GM19324 (cell line): ENCODE data around the gene UVSSA.
"Not testable (repeated sequence)": the region's sequence is repeated elsewhere in the genome, so short reads cannot be mapped to it uniquely, and the experiment has no call there.

Source experiments
- ATAC-seq: cut with Tn5 transposase; IDR thresholded peaks from one replicate; pipeline ENCODE4 v1.9.1; 2021; ENCODE audit warnings: mild to moderate bottlenecking, moderate library complexity; ENCODE audit not compliant: unreplicated experiment, low FRiP score

The UVSSA gene

DNA sequence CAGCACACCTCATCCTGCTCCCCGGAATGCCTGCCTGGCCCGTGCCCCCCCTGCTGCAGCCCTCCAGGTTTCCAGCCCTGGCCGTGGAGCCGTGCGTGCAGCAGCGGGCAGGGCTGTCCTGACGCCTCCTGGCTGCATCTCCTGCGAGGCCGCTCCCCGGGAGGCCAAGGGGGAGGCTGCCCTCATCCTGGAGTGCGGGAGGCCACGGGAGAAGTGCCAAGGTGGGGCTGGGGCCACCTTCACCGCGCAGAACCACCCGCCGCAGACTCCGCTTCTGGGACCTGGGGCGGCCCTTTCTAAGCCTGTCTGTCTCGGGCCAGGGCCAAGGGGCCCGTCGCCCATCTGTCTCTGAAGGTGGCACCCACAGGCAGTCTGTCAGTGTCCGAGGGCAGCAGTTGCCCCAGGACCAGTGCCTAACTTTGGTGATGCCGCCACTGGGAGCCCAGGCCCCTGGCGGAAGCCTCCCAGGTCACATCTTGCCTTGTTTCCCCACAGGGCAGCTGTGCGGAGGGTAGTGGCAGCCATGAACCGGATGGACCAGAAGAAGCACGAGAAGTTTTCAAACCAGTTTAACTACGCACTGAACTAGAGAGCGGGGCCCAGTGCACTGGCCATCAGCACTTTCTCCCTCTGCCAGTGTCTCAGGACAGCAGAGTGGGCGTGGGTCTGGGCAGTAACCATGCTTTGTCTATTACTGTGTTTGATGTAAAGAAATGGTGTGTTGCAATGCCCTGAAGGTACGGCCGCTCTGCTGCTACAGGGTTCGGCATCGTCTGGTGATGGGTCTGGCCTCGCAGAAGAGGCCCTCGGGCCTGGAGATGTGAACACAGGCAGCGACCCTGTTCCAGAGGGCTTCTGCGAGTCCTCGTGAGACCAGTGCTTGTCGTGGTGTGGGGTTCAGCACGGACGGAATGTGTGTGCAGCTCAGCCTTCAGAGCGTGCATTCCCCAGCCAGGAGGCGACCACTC lies 38.6 kb downstream of the UVSSA start:
- no peak for ATAC-seq

DNA sequence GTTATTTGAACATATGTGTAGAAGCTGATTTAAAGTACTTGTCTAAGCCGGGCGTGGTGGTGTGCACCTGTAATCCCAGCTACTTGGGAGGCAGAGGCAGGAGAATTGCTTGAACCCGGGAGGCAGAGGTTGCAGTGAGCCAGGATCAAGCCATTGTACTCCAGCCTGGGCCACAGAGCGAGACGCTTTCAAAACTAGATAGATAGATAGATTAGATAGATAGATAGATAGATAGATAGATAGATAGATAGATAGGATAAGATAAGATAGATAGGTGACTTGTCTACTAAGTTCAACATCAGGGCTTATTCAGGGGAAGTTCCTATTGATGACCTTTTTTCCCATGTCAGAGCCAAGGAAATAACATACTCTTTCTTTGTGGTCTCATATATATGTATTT lies 46.4 kb downstream of the UVSSA start:
- ATAC-seq = not testable (repeated sequence)

- ATAC-seq = no peak
These were observed 46.9 kb downstream of the UVSSA start for GRCh38 chr4:1393866-1394265.

DNA sequence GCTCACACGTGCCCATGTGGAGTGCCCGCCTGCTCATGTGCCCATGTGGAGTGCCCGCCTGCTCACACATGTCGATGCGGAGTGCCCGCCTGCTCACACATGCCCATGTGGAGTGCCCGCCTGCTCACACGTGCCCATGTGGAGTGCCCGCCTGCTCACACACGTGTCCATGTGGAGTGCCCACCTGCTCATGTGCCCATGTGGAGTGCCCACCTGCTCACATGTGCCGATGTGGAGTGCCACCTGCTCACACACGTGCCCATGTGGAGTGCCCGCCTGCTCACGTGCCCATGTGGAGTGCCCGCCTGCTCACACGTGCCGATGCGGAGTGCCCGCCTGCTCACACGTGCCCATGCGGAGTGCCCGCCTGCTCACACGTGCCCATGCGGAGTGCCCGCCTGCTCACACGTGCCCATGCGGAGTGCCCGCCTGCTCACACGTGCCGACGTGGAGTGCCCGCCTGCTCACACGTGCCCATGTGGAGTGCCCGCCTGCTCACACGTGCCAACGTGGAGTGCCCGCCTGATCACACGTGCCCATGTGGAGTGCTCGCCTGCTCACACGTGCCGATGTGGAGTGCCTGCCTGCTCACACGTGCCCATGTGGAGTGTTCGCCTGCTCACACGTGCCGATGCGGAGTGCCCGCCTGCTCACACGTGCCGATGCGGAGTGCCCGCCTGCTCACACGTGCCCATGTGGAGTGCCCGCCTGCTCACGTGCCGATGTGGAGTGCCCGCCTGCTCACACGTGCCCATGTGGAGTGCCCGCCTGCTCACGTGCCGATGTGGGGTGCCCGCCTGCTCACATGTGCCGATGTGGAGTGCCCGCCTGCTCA lies 47.8 kb downstream of the UVSSA start:
- ATAC-seq = not testable (repeated sequence)

DNA sequence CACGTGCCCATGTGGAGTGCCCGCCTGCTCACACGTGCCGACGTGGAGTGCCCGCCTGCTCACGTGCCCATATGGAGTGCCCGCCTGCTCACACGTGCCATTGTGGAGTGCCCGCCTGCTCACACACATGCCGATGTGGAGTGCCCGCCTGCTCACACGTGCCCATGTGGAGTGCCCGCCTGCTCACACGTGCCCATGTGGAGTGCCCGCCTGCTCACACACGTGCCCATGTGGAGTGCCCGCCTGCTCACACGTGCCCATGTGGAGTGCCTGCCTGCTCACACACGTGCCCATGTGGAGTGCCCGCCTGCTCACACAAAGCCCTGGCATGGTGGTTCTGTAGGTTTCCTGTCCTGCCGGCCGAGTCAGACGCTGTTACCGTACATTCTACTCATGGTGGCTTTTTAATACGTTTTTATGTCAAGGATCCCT lies 48.4 kb downstream of the UVSSA start:
- ATAC-seq = not testable (repeated sequence)

DNA sequence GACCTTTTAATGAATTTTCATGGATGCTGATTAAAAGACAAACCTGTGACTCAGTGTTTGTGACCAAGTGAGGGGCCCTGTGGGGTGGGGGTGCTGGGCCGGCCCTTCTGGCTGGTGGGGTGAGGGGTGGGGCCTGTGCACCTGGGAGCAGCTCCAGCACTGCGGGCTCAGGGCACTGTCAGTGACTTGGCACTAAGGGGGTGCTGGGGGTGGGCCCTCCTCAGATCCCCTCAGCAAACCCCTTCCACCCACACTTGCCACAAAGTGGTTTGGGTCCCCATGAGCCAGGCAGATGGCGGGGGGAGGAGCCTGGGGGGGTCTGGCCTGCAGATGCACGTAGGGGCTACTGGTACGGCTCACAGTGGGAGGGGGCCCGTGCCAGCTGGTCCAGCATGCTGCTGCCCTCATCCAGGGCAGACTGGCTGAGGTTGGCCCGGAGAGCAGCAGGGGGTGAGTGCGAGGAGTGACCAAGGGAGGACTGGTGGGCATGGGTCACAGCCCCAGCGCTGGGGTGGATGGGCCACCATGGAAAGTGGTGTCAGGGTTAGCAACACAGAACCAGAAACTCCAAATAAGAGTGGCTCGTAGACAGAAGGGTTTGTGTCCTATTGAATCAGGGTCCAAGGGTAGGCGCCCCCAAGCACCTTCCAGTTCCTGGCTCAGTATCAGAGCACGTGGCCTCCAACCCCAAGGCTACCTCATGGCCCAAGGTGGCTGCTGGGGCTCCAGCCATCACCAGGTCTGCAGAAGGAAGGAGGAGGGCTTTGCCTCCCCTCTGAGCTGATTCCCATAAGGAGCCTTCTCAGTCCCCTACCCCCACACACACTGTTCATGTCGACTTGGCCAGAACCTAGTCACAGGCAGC lies 49.2 kb downstream of the UVSSA start:
- no peak for ATAC-seq

DNA sequence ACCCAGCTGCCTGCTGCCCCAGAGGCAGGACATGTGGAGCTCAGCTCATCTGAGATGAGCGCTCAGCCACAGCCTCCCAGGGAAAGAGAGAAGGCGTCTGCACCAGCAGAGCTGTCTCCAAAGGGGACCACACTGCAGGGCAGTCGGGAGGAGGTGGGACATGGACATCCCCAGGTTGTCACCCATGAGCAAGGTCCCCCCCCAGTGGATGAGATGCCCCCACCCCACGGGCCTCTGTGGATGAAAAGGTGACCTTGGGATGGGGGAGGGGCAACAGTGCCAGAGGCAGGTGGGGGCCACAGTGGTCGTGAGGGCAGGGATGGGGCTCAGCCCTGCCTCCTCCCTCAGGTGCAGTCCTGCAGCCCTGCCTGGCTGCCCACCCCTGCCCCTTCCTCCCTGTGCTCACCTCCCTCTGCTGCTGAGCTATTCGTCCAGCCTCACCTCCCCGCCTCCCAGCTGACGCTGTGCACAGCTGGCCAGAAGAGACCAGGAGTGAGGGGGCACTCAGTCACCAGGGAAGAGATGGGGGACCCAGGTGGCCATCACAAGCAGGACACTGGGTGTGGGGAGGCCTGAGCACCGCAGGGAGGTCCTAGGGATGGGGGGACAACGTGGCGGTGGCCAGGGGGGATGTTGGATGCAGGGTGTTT lies 49.9 kb downstream of the UVSSA start:
- no peak for ATAC-seq

DNA sequence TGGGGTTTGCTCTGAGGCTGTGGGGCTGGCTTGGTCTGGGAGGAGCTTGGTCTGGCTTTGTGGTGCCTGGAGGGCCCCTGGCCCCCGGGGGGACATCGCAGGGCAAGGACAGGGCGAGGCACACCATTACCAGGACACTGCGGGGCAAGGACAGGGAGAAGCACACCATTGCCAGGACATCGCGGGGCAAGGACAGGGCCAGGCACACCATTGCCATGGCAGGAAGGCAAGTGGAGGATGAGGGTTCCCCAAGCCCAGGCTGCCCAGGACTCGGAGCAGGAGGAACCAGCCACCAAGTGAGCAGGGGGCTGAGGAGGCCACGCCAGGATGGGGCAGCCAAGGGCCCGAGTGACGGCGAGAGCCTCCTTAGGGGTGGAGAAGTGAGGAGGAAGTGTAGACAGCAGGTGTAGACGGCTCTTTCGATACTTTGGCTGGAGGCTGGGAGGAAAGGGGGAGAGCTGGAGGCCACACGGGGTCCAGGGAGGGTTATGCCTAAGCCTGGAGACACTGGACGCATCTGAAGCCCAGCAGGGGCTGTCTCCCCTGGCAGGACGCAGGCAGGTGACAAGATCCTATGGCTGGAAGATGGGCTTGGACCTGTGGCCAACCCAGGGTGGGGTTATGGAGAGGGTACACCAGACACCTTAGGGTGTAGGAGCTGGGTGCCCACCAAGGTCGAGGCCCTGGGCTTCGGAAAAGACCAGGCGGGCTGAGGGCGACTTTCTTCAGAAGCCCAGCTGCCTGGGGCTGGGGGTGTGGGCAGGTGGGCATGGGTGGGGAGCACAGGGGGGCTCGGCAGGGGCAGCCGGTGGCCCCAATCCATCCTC lies 51.9 kb downstream of the UVSSA start:
- ATAC-seq = no peak

GRCh38 chr4:1399508-1400190 lies 52.6 kb downstream of the UVSSA start:
- ATAC-seq = no peak

DNA sequence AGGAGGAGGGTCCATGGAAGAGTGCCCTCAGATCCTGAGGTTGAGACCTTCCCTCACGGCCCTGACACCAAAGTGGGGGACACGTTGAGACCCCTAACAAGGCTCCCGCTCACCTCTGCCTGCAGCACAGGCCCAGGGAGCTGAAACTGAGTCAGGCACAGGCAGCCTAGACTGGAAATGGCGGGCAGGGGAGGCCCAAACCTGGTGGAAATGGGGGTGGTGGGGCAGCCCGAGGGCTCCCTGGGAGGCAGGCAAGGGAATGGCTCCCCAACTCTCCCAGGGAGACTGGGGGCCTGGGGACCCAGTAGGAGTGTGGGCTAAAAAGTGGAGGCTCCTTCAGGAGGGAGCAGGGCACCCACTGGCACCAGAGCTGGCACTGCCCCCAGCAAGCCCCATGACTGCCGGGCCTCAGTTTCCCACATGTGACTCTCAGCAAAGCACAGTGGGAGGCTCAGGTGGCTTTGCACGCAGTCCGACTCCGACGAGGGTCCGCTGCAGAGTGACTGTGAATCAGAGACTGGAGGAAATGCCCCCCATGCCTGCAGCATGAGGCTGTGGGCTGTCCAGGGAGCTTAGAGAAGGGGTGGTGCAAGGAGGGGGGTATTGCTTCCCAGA lies 53.3 kb downstream of the UVSSA start:
- no peak for ATAC-seq

DNA sequence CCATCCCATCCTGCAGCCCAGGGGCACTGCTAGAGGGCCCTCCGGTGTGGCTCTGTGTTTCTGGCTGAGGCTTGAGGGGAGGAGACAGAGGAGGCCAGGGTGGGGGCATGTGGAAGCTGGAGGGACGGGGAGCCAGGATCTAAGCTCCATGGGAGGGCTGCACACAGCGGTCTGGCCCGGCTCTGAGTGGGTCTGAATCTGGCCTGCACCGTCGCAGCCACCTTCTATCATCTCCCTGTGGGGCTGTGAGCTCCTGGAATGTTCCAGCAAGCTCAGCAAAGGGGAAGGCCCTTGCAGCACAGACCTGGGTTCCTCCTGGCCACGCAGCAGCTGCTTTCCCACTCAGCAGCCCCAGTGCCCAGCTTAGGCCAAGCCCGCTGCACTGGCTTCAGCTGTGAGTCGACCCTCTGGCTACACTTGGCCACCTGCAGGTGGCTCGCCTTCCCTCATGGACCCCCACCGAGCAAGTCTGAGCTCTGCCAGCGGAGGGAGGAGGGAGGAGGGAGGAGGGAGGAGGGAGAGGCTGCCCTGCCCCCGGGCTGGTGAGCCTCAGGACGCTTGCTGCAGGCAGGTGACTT lies 53.9 kb downstream of the UVSSA start:
- ATAC-seq = no peak

DNA sequence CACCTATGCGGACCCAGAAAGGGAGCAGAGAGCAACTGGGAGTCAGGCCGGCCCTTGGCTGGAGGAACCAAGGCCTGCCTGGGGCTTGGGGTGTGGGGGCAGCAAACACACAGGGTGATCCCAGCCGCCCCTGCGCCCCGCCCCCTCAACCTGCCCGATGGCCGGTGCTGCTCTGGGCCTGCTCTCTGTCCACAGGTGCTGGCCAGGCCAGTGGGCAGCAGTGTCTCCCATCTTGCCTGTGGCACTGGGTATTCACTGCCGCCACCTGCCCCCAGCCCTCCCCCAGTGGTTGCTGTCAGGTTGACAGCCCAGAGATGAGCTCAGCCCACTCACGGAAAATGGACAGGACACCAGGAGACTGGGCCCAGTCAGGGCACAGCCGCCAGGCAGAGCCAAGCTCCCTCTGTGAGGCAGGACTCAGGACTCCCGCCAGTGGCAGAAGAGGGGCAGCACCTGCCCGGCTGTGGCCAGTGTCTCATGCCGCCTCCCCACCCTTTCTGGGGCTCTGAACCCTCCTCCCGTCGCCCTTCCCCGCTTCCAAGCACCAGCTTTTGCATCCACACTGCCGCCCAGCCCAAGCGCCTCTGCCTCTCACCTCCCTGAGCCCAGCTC lies 54.5 kb downstream of the UVSSA start:
- ATAC-seq = no peak

DNA sequence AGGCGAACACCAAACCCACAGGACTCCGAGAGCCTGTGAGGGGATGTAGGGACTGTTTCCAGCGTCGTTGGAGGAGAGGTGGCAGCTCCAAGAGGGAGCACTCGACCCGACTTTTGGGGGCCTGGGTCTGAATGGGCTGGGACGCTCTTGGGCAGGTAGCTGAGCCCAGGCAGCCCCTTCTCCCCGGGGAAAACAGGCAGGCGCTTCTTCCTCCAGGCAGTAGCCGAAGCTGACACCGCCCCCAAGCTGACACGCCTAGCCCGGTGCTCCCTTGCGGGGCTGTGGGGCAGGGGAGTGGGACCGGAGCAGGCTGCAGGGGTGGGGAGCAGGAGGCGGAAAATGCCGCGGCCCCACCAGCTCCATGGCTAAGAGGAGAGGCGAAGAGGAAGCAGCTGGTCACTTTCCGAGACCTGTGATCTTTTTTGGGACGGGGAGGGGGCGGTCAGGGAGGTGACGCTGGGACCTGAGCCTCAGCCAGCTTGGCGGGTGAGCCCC lies 55.1 kb downstream of the UVSSA start:
- no peak for ATAC-seq

DNA sequence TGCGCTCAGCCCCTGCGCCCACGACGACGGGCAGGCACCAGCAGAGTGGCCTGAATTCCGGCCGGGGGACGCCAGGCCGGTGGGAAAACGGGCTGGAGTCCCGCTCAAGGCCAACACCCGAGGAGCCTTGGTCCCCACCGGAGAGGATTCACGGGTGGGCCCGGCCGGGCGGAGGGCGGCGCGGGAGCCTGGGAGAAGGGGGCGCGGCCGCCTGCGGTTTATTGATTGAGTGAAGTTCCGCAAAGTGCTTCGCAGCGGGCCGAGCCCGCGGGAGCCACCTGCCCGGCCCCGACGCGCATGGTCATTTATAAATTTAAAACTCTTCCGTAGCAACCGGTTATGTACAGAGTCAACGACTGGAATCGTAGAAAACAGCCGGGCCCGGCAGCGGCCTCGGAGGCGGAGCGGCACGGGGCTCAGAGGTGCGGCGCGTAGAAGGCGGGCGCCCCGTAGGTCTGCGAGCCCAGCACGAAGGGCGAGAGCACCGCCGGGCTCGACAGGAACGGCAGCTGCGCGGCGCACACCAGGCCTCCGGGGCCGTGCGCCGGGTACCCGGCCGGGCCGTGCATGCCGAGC lies 55.6 kb downstream of the UVSSA start:
- ATAC-seq = no peak

GRCh38 chr4:1403177-1403583 lies 56.2 kb downstream of the UVSSA start:
- ATAC-seq = no peak

- no peak for ATAC-seq
These were observed 56.9 kb downstream of the UVSSA start for GRCh38 chr4:1403591-1404572.
